BLaER1 treated with 17β-estradiol and CSF1 and Interleukin-3, amounts not matched to agents 10 nM and 100 nM (cell line): Measurements from ENCODE around the gene IGSF21.
A peak's percentile ranks its signal among the peaks of the same experiment; 100 is the strongest.

Experiments used
- H3K27ac ChIP-seq, 11 experiments: shearing (Covaris generic); formaldehyde crosslinking; 2 replicates each; pipeline ENCODE4 v1.8.1; 2022
- H3K27me3 ChIP-seq, 11 experiments: shearing (Covaris generic); formaldehyde crosslinking; 2 replicates each; pipeline ENCODE4 v1.8.1; 2022
- H3K36me3 ChIP-seq, 11 experiments: shearing (Covaris generic); formaldehyde crosslinking; 2 replicates each; pipeline ENCODE4 v1.8.1; 2022
- H3K4me1 ChIP-seq, 10 experiments: shearing (Covaris generic); formaldehyde crosslinking; 2 replicates each; pipeline ENCODE4 v1.8.1; 2022
- H3K4me2 ChIP-seq, 11 experiments: shearing (Covaris generic); formaldehyde crosslinking; 2 replicates each; pipeline ENCODE4 v1.8.1; 2022
- H3K4me3 ChIP-seq, 10 experiments: shearing (Covaris generic); formaldehyde crosslinking; 2 replicates each; pipeline ENCODE4 v1.8.1; 2022
- H3K9ac ChIP-seq, 11 experiments: shearing (Covaris generic); formaldehyde crosslinking; 2 replicates each; pipeline ENCODE4 v1.8.1; 2022
- H3K9me3 ChIP-seq, 11 experiments: shearing (Covaris generic); formaldehyde crosslinking; replicated peaks in 1 of 11; 2 replicates each; pipeline ENCODE4 v1.8.1; 2022
- H4K20me1 ChIP-seq, 11 experiments: shearing (Covaris generic); formaldehyde crosslinking; 2 replicates each; pipeline ENCODE4 v1.8.1; 2022
- Cebpa-rat ChIP-seq, 11 experiments: shearing (Covaris generic); IDR thresholded peaks; 2 replicates each; pipeline ENCODE4 v1.8.1; 2022

Gene IGSF21

DNA sequence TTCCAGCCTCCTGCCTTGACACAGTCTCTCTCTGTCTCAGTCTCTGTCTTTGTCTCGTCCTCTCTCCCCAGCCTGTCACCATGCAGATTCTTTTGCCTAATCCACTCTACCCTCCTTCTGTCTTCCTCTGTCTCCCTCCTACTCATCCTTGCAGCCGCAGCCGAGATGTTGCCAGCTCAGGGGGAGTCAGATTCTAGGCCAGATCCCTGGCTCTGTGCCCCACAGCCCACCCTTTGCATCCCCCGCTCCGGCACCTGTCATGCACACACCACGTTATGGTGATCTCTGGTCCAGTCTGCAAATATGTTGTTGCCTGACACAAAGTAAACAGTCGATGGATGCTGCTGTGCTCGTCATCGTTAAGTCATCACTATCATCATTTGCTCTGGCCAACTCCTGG lies 35.5 kb upstream of the IGSF21 start:
- no peaks in the 10 kb centered on the region for H3K9me3 ChIP-seq
- no peak overlapping the region for H3K9ac ChIP-seq
- no peak overlapping the region for H3K4me2 ChIP-seq
- H3K36me3 ChIP-seq = no peaks in the 10 kb centered on the region
- TF ChIP-seq Cebpa-rat (IDR thresholded peaks at IDR 0.05) = no peak
- peaks cover 0 to 6% (median under 1%) of the 10 kb centered on the region in 10 experiments; a peak in 4 of 20 replicates for H3K4me1 ChIP-seq
- no peak overlapping the region for H3K27ac ChIP-seq
- H3K4me3 ChIP-seq = no peak overlapping the region
- H3K27me3 ChIP-seq = no peaks in the 10 kb centered on the region
- H4K20me1 ChIP-seq = peaks cover 0 to 8% (median 0%) of the 10 kb centered on the region in 11 experiments; a peak in 2 of 22 replicates

DNA sequence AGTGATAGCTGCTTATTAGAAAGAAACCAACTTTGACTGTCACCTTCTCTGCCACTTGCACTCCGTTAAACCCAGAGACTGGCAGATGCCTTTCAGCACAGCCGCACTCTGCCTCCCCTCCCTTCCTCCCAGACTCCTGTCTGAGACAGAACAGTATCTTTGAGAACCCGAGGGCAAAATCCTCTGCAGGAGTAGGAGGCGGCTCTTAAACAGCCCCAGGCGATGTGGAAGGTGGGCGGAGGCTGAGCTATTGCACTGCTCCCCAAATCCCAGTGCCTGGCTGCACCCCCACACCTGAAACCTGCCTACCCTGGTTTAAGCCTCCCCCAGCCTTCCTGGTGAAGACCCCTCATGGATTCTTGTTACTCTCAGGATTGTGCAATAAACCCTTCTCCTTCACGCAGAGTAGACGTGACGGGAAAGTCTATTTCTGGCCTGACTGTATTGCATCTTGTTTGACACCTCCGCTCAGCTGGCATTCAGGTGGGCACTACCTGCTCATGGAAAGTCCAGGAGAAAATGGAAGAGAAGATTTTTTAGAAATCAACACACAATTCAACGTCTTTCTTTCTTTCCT lies 34.4 kb upstream of the IGSF21 start:
- no peak overlapping the region for H3K4me2 ChIP-seq
- peaks cover 0 to 14% (median 10%) of the 10 kb centered on the region in 10 experiments; a peak in 13 of 20 replicates for H3K4me1 ChIP-seq
- H3K36me3 ChIP-seq = no peaks in the 10 kb centered on the region
- H3K9me3 ChIP-seq = no peaks in the 10 kb centered on the region
- no peak overlapping the region for H3K4me3 ChIP-seq
- TF ChIP-seq Cebpa-rat (IDR thresholded peaks at IDR 0.05) = peak in 1 of 11 experiments; percentile 52; a peak in 2 of 22 replicates
- no peak overlapping the region for H3K27ac ChIP-seq
- H4K20me1 ChIP-seq = peaks cover 0 to 8% (median 0%) of the 10 kb centered on the region in 11 experiments; a peak in 2 of 22 replicates
- no peaks in the 10 kb centered on the region for H3K27me3 ChIP-seq
- no peak overlapping the region for H3K9ac ChIP-seq

DNA sequence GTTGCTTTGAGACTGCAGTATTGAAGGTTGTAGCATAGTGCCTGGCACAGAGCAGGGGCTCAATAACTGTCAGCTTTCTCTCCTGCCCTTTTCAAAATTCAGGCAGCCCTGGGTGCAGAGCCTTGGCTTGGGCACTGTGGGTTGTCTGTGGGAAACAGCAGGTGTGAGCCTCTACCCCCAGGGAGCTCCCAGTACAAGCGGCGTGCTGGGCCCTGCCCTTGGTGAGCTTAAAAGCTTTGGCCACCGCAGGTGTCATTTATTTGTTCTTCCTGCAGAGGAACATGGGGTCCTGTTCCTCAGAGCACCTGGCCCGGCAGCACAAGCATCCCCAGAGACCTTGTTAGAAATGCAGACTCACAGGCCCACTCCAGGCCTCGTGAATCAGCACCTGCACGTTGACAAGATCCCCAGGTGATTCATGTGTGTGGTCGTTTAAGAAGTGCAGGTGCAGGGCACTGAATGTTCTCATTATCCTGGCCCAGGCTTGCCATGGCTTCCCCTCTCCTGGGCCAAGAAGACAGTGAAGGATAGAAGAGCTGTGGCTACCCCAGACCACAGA lies 29.9 kb upstream of the IGSF21 start:
- no peak for TF ChIP-seq Cebpa-rat (IDR thresholded peaks at IDR 0.05)
- Histone ChIP-seq H3K27ac (no peak overlapping the region), H3K9ac (no peak overlapping the region), H3K27me3 (no peaks in the 10 kb centered on the region), H3K4me3 (no peak overlapping the region), H3K36me3 (no peaks in the 10 kb centered on the region), H3K4me1 (peaks cover 0 to 14% (median 10%) of the 10 kb centered on the region in 10 experiments; a peak in 12 of 20 replicates), H4K20me1 (peaks cover 0 to 8% (median 0%) of the 10 kb centered on the region in 11 experiments; a peak in 2 of 22 replicates), H3K4me2 (peak overlapping the region in 8 of 11 experiments; percentile 15 to 46 (median 33); a peak in 13 of 22 replicates), H3K9me3 (no peaks in the 10 kb centered on the region)

DNA sequence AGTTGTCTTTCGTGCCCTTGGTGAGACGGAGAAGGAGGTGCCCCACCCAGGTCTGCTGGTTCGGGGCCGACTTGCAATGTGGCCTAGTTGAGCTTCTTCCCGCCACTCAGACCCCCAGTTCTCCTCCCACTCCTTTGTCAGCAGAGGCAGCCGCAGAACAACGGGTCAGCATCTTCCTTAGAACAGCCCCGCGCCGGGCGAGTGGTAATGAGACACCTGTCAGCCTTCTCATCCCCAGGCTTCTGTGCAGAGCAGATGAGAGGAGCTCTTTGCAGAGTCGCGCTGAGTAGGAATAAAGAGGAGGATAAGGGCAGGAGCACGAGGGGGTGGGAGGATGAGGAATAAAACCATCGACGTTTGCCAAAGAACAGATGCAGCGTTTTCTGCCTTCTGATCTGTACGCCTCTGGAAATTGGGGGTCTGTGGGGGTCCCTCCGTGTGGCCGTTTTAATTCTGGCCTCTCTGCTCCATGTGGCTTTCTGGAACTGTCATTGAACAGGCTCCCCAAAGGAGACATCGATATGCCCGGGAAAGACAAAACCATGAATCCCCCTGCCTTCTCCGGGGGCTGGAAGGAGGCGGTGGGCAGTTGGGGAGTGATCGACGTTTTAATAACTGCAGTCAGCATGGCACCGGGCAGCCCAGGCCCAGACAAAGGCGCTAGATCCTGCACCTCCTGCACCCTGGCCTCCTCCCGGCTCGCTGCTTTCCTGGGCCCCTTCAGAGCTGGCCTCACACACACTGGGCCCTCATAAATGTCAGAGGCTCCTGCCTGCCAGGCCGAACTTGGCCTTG lies 27.5 kb upstream of the IGSF21 start:
- Histone ChIP-seq H3K4me3 (no peak overlapping the region), H4K20me1 (peaks cover 0 to 8% (median 0%) of the 10 kb centered on the region in 11 experiments; a peak in 2 of 22 replicates), H3K36me3 (no peaks in the 10 kb centered on the region), H3K9ac (no peak overlapping the region), H3K4me2 (no peak overlapping the region), H3K9me3 (no peaks in the 10 kb centered on the region), H3K4me1 (peaks cover 0 to 14% (median 10%) of the 10 kb centered on the region in 10 experiments; a peak in 12 of 20 replicates), H3K27ac (no peak overlapping the region), H3K27me3 (no peaks in the 10 kb centered on the region)
- no peak for TF ChIP-seq Cebpa-rat (IDR thresholded peaks at IDR 0.05)

DNA sequence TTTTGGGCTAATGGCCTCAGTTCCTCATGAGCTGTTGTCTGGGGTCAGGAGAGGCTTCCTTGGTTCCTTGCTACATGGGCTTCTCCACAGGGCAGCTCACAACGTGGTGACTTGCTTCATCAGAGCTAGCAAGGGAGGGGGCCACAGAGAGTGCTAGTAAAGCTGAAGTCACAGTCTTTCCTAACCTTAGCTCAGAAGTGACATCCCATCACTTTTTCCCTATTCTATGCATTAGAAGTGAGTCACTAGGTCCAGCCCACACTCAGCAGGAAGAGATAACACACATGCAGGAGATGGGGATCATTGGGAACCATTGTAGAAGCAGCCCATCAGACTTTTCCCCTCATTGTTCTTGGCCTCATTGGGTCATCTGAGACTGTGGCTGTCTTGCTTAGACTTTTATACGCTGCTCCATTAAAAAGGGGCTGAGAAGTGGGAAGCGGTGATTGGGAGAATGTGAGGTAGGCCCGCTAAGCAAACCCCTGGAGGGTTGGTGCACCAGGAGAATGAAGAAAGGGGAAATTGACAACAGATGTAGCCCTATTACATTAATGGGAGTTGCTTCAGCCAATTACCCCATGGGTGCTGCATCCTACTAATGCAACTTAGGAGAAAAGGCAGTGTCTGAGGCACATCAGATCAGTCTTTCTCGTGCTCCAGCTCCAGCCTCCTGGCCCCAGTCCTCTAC lies 22.1 kb upstream of the IGSF21 start:
- H4K20me1 ChIP-seq = no peaks in the 10 kb centered on the region; a peak in 1 of 22 replicates
- H3K9me3 ChIP-seq = no peaks in the 10 kb centered on the region
- H3K4me2 ChIP-seq = no peak overlapping the region
- H3K4me1 ChIP-seq = no peaks in the 10 kb centered on the region
- H3K36me3 ChIP-seq = no peaks in the 10 kb centered on the region
- no peak overlapping the region for H3K27ac ChIP-seq
- no peaks in the 10 kb centered on the region for H3K27me3 ChIP-seq
- H3K9ac ChIP-seq = no peak overlapping the region
- H3K4me3 ChIP-seq = no peak overlapping the region
- no peak for TF ChIP-seq Cebpa-rat (IDR thresholded peaks at IDR 0.05)

DNA sequence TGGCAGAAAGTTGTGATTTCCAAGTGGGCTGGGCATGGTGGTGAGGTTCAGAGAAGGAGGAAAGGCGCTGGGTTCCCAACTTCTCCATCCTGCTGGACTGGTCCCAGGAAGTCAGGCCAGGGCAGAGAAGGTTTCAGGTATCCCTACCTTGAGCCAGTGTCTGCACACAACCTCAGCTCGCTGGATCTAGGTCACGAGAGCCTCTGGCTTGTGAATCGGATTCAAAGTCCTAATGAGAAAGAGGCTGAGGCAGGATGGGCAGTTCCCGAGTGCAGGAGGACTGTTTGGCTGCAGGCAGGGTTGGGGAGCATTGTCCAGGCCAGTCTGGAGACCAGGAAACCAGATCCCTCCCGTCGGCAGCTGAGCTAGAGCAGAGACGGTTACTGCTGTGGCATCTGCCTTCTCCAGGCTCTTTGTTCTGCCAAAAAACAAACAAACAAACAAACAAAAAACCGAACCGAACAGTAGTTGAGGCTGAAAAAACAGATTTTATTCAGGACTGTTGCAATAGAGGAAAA lies 19.5 kb upstream of the IGSF21 start:
- Histone ChIP-seq H3K9me3 (no peaks in the 10 kb centered on the region), H3K4me1 (no peaks in the 10 kb centered on the region), H3K9ac (no peak overlapping the region), H3K27me3 (no peaks in the 10 kb centered on the region), H3K36me3 (no peaks in the 10 kb centered on the region), H4K20me1 (no peaks in the 10 kb centered on the region; a peak in 1 of 22 replicates), H3K4me2 (no peak overlapping the region), H3K4me3 (no peak overlapping the region), H3K27ac (no peak overlapping the region)
- TF ChIP-seq Cebpa-rat (IDR thresholded peaks at IDR 0.05) = no peak

DNA sequence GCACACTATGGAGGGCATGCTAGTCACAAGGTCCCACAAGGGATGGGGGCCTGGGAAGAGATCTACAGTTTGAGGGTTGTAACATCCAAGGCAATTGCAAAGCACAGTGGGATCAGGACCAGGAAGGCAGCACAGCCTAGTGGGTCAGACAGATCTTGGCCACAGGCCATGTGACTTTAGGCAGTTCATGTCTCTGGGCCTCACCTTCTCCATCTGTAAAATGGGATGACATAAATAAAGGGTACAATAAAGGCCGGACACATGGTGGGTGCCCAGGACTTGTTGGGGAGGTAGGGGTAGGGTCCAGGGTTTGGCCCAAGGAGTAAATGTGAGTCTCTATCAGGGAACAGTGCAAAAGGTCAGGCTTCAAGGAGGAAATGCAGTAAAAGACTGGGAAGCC lies 18.1 kb upstream of the IGSF21 start:
- H3K4me3 ChIP-seq = no peak overlapping the region
- H3K27me3 ChIP-seq = no peaks in the 10 kb centered on the region
- no peaks in the 10 kb centered on the region for H3K9me3 ChIP-seq
- H3K36me3 ChIP-seq = no peaks in the 10 kb centered on the region
- TF ChIP-seq Cebpa-rat (IDR thresholded peaks at IDR 0.05) = no peak
- no peaks in the 10 kb centered on the region for H3K4me1 ChIP-seq
- H3K4me2 ChIP-seq = no peak overlapping the region
- no peak overlapping the region for H3K27ac ChIP-seq
- H4K20me1 ChIP-seq = no peaks in the 10 kb centered on the region; a peak in 1 of 22 replicates
- H3K9ac ChIP-seq = no peak overlapping the region

DNA sequence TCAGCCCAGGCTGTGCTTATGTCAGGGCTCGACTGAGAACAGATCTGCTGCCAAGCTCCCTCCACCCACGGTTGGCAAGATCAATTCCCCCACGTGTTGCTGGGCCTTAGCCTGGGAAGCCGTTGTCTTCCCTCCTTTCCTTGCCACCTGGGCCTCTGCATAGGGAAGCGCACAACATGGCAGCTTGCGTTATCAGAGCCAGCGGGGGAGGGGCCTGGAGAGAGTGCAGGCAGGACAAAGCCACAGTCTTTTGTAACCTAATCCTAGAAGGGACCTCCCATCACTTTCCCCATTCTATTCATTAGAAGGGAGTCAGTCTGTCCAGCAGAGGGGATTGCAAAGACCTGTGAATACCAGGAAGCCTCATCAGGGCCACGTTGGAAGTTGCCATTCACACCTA lies 17.0 kb upstream of the IGSF21 start:
- Histone ChIP-seq H3K9me3 (no peaks in the 10 kb centered on the region), H4K20me1 (no peaks in the 10 kb centered on the region; a peak in 1 of 22 replicates), H3K4me3 (no peak overlapping the region), H3K4me2 (no peak overlapping the region), H3K27me3 (no peaks in the 10 kb centered on the region), H3K36me3 (no peaks in the 10 kb centered on the region), H3K9ac (no peak overlapping the region), H3K27ac (no peak overlapping the region), H3K4me1 (no peaks in the 10 kb centered on the region)
- no peak for TF ChIP-seq Cebpa-rat (IDR thresholded peaks at IDR 0.05)
